H1 (cell line): ENCODE measurements around the gene MYMX. TPM values are rescaled to one million over a fixed set of nuclear protein-coding genes. Genes with fewer than 3 reads are reported as not detected.

Experiments
- CTCF ChIA-PET: fragments of 300-600 bp; sonication (Branson Sonifier 250); formaldehyde crosslinking; loops from one replicate; lab custom pipeline; 2021; ENCODE audit not compliant: partially characterized antibody; lab: Charles Lee
- POLR2A ChIA-PET: fragments of 300-600 bp; sonication (Branson Sonifier 250); formaldehyde crosslinking; loops from one replicate; lab custom pipeline; 2021; ENCODE audit warnings: inconsistent platforms; ENCODE audit not compliant: partially characterized antibody; lab: Charles Lee
- DNase-seq, 2 experiments: peaks; one replicate each; pipeline versions ENCODE4 v3.0.0 to v3.0.0-alpha.2; 2010 to 2022; ENCODE audit warnings: low spot score in 2 of 2, low read depth in 1 of 2, mixed read lengths in 1 of 2
- FAIRE-seq: peaks from 2 replicates; lab custom pipeline; 2011; peaks lifted over from hg19 to GRCh38; lab: Jason Lieb, UNC
- H2AFZ ChIP-seq: 2 replicates; pipeline ENCODE4 v1.8.1; 2012; ENCODE audit warnings: low read length, inconsistent platforms
- H2AK5ac ChIP-seq: 2 replicates; pipeline ENCODE4 v1.6.1; 2013; ENCODE audit warnings: low read depth, low read length
- H2BK120ac ChIP-seq: replicated peaks from 2 replicates; pipeline ENCODE3; 2013; ENCODE audit warnings: low read depth, low read length, inconsistent platforms
- H2BK12ac ChIP-seq: 2 replicates; pipeline ENCODE4 v1.6.1; 2013; ENCODE audit warnings: low read depth, low read length
- H2BK15ac ChIP-seq: 2 replicates; pipeline ENCODE4 v1.6.1; 2013; ENCODE audit warnings: low read length
- H2BK20ac ChIP-seq: 2 replicates; pipeline ENCODE4 v1.6.1; 2013; ENCODE audit warnings: low read length
- H2BK5ac ChIP-seq: 2 replicates; pipeline ENCODE4 v1.6.1; 2013; ENCODE audit warnings: low read depth, low read length
- H3K14ac ChIP-seq: 2 replicates; pipeline ENCODE4 v1.6.1; 2013; ENCODE audit warnings: inconsistent platforms; ENCODE audit not compliant: insufficient read length
- H3K18ac ChIP-seq: 2 replicates; pipeline ENCODE4 v1.6.1; 2013; ENCODE audit warnings: low read length; ENCODE audit errors: extremely low read depth
- H3K23ac ChIP-seq: 2 replicates; pipeline ENCODE4 v1.6.1; 2013; ENCODE audit warnings: inconsistent platforms; ENCODE audit not compliant: insufficient read length
- H3K23me2 ChIP-seq: 2 replicates; pipeline ENCODE4 v1.6.1; 2013; ENCODE audit warnings: low read depth, low read length
- H3K27ac ChIP-seq: 2 replicates; pipeline ENCODE4 v1.6.1; 2011; ENCODE audit warnings: low read depth, low read length, inconsistent platforms
- H3K27me3 ChIP-seq, 4 experiments: replicated peaks in 1 of 4; 1 replicate in 1 of 4; 2 replicates in 3 of 4; pipeline versions ENCODE4 v1.6.1 to v1.8.1; 2011 to 2013; ENCODE audit warnings: low read length in 3 of 4, mild to moderate bottlenecking in 3 of 4, inconsistent platforms in 2 of 4, mixed read lengths in 2 of 4, moderate library complexity in 1 of 4; ENCODE audit not compliant: control insufficient read depth in 3 of 4, insufficient read depth in 3 of 4; ENCODE audit errors: extremely low read depth in 1 of 4
- H3K36me3 ChIP-seq, 4 experiments: 2 replicates each; pipeline versions ENCODE4 v1.6.1 to v1.8.1; 2011 to 2013; ENCODE audit warnings: mild to moderate bottlenecking in 4 of 4, low read length in 3 of 4, moderate library complexity in 2 of 4, control low read depth in 1 of 4, inconsistent platforms in 1 of 4; ENCODE audit not compliant: insufficient read depth in 4 of 4, control insufficient read depth in 2 of 4
- H3K4ac ChIP-seq: replicated peaks from 2 replicates; pipeline ENCODE3; 2013; ENCODE audit warnings: low read length, low read depth, mixed read lengths, inconsistent platforms; ENCODE audit not compliant: insufficient read length
- H3K4me1 ChIP-seq, 4 experiments: replicated peaks in 1 of 4; 1 replicate in 1 of 4; 2 replicates in 3 of 4; pipeline versions ENCODE4 v1.6.1 to v1.8.1; 2011 to 2013; ENCODE audit warnings: low read length in 3 of 4, inconsistent platforms in 2 of 4, mixed read lengths in 1 of 4; ENCODE audit not compliant: insufficient read depth in 4 of 4, control insufficient read depth in 3 of 4
- H3K4me2 ChIP-seq, 2 experiments: 2 replicates each; pipeline versions ENCODE4 v1.6.1 to v1.8.1; 2011 to 2013; ENCODE audit warnings: low read depth in 2 of 2, low read length in 2 of 2, control low read depth in 1 of 2, inconsistent platforms in 1 of 2, mild to moderate bottlenecking in 1 of 2; ENCODE audit not compliant: insufficient read depth in 1 of 2
- H3K4me3 ChIP-seq, 4 experiments: fragments of 200-600, 300-600 bp in 1 of 4; sonication (generic), shearing (Covaris generic), sonication (Bioruptor Twin) in 1 of 4; 2 replicates each; pipeline versions ENCODE4 v1.5.1 to v1.8.1; 2011 to 2016; ENCODE audit warnings: low read length in 4 of 4, low read depth in 3 of 4, control low read depth in 2 of 4, inconsistent platforms in 2 of 4, mild to moderate bottlenecking in 2 of 4, mixed read lengths in 1 of 4, moderate library complexity in 1 of 4; ENCODE audit not compliant: insufficient read depth in 2 of 4; ENCODE audit errors: extremely low read depth in 1 of 4
- H3K56ac ChIP-seq: replicated peaks from 2 replicates; pipeline ENCODE3; 2013; ENCODE audit warnings: low read depth, mild to moderate bottlenecking, mixed read lengths, low read length, inconsistent platforms; ENCODE audit not compliant: insufficient read length
- H3K79me1 ChIP-seq: 2 replicates; pipeline ENCODE4 v1.6.1; 2013; ENCODE audit warnings: low read depth, low read length, control low read depth
- H3K79me2 ChIP-seq, 2 experiments: 2 replicates each; pipeline versions ENCODE4 v1.6.1 to v1.8.1; 2012 to 2013; ENCODE audit warnings: low read length in 2 of 2, mild to moderate bottlenecking in 2 of 2, inconsistent platforms in 1 of 2; ENCODE audit not compliant: insufficient read depth in 2 of 2, control insufficient read depth in 1 of 2
- H3K9ac ChIP-seq, 4 experiments: replicated peaks in 1 of 4; 1 replicate in 1 of 4; 2 replicates in 3 of 4; pipeline versions ENCODE4 v1.6.1 to v1.8.1; 2011 to 2013; ENCODE audit warnings: low read depth in 3 of 4, low read length in 3 of 4, control low read depth in 2 of 4, mild to moderate bottlenecking in 2 of 4, moderate library complexity in 2 of 4, inconsistent platforms in 1 of 4; ENCODE audit errors: extremely low read depth in 1 of 4
- H3K9me3 ChIP-seq, 2 experiments: 2 replicates each; pipeline versions ENCODE4 v1.6.1 to v1.8.1; 2012 to 2013; ENCODE audit warnings: mild to moderate bottlenecking in 2 of 2, moderate library complexity in 2 of 2, control low read depth in 1 of 2, inconsistent platforms in 1 of 2, low read depth in 1 of 2, low read length in 1 of 2, mixed read lengths in 1 of 2; ENCODE audit not compliant: insufficient read depth in 2 of 2
- H4K20me1 ChIP-seq, 2 experiments: replicated peaks in 1 of 2; 2 replicates each; pipeline versions ENCODE3 to v1.8.1; 2011 to 2013; ENCODE audit warnings: inconsistent platforms in 2 of 2, low read length in 2 of 2, mild to moderate bottlenecking in 1 of 2; ENCODE audit not compliant: insufficient read depth in 2 of 2, control insufficient read depth in 1 of 2
- H4K5ac ChIP-seq: 2 replicates; pipeline ENCODE4 v1.6.1; 2013; ENCODE audit warnings: low read length, low read depth, mixed read lengths, inconsistent platforms; ENCODE audit not compliant: insufficient read length
- H4K8ac ChIP-seq: 2 replicates; pipeline ENCODE4 v1.8.0; 2013; ENCODE audit warnings: mild to moderate bottlenecking, moderate library complexity, low read length, inconsistent platforms; ENCODE audit not compliant: insufficient read depth; ENCODE audit errors: extremely low read depth
- H4K91ac ChIP-seq: replicated peaks from 2 replicates; pipeline ENCODE3; 2013; ENCODE audit warnings: low read length, mixed read lengths, inconsistent platforms; ENCODE audit not compliant: insufficient read length
- CBX8 ChIP-seq: fragments of 300-800, 300-1000 bp; sonication (generic); IDR thresholded peaks from 2 replicates; pipeline ENCODE4 v1.7.1; 2016; ENCODE audit warnings: low read depth, low read length, borderline replicate concordance
- CHD1 ChIP-seq: IDR thresholded peaks from 2 replicates; pipeline ENCODE4 v1.6.1; 2012; ENCODE audit warnings: low read depth, low read length, improper control_type of control experiment
- CHD2 ChIP-seq: IDR thresholded peaks from 2 replicates; pipeline ENCODE4 v1.6.1; 2012; ENCODE audit warnings: low read length, improper control_type of control experiment
- EP300 ChIP-seq, 2 experiments: IDR thresholded peaks; 1 replicate in 1 of 2; 2 replicates in 1 of 2; pipeline ENCODE4 v1.6.1; 2011 to 2012; ENCODE audit warnings: low read depth in 2 of 2, low read length in 2 of 2, mild to moderate bottlenecking in 2 of 2, borderline replicate concordance in 1 of 2, inconsistent platforms in 1 of 2, moderate library complexity in 1 of 2
- KDM5A ChIP-seq: fragments of 200-600 bp; IDR thresholded peaks from 2 replicates; pipeline ENCODE4 v1.7.1; 2012; ENCODE audit warnings: mild to moderate bottlenecking, low read length, inconsistent platforms, mixed read lengths
- MAFK ChIP-seq: IDR thresholded peaks from 2 replicates; pipeline ENCODE4 v1.6.1; 2012; ENCODE audit warnings: low read depth, mild to moderate bottlenecking, improper control_type of control experiment, low read length
- POLR2A ChIP-seq, 2 experiments: IDR thresholded peaks; 1 replicate in 1 of 2; 2 replicates in 1 of 2; pipeline ENCODE4 v1.6.1; 2011; ENCODE audit warnings: low read depth in 2 of 2, low read length in 2 of 2, mild to moderate bottlenecking in 2 of 2; ENCODE audit errors: control extremely low read depth in 1 of 2
- RXRA ChIP-seq: IDR thresholded peaks from 2 replicates; pipeline ENCODE4 v1.6.1; 2011; ENCODE audit warnings: low read depth, mild to moderate bottlenecking, low read length, moderate library complexity; ENCODE audit not compliant: insufficient read depth
- SAP30 ChIP-seq: fragments of 300-600 bp; sonication (generic); IDR thresholded peaks from 2 replicates; pipeline ENCODE4 v1.7.1; 2012; ENCODE audit warnings: low read length, moderate library complexity, mild to moderate bottlenecking, inconsistent platforms; ENCODE audit not compliant: insufficient read depth, insufficient replicate concordance
- SIN3A ChIP-seq, 2 experiments: IDR thresholded peaks in 1 of 2; conservative IDR thresholded peaks in 1 of 2; 2 replicates each; pipeline ENCODE4 v1.6.1; 2011 to 2012; ENCODE audit warnings: low read length in 2 of 2, improper control_type of control experiment in 1 of 2, low read depth in 1 of 2, mild to moderate bottlenecking in 1 of 2
- SIX5 ChIP-seq: IDR thresholded peaks from 2 replicates; pipeline ENCODE4 v1.6.1; 2011; ENCODE audit warnings: mild to moderate bottlenecking, low read depth, low read length
- TAF1 ChIP-seq: IDR thresholded peaks from 2 replicates; pipeline ENCODE4 v1.6.1; 2011; ENCODE audit warnings: mild to moderate bottlenecking, low read depth, low read length
- TAF7 ChIP-seq: optimal IDR thresholded peaks from 2 replicates; pipeline ENCODE3; 2011; ENCODE audit warnings: low read depth, mild to moderate bottlenecking, inconsistent platforms, low read length, moderate library complexity, borderline replicate concordance
- TCF12 ChIP-seq: IDR thresholded peaks from 2 replicates; pipeline ENCODE4 v1.6.1; 2011; ENCODE audit warnings: low read depth, mild to moderate bottlenecking, low read length
- WGBS, 2 experiments: shearing (Covaris generic) in 1 of 2; methylation state at CpG; one replicate each; pipeline versions ENCODE4 v1.1.6 to v1.1.7; 2013 to 2015; ENCODE audit warnings: low lambda C conversion rate in 2 of 2, mixed read lengths in 2 of 2, inconsistent platforms in 1 of 2, low coverage in 1 of 2, missing lambda C conversion rate in 1 of 2; ENCODE audit not compliant: insufficient replicate concordance in 2 of 2, insufficient coverage in 1 of 2, insufficient read length in 1 of 2; ENCODE audit errors: extremely low coverage in 1 of 2, missing lambda C conversion rate in 1 of 2; 5-methylcytosine and 5-hydroxymethylcytosine counted together
- polyA plus RNA-seq, 7 experiments: library from polyadenylated mRNA; depleted of rRNA in 3 of 7; stranded (reverse) in 5 of 7; unstranded in 2 of 7; fragments of >200 nt in 5 of 7; fragments of 200-250 nt in 2 of 7; gene quantifications; 1 replicate in 5 of 7; 2 replicates in 1 of 7; 4 replicates in 1 of 7; pipeline versions ENCODE4 v1.2.1 to v1.2.3, GENCODE V29; 2011 to 2013; ENCODE audit warnings: missing spikeins in 2 of 7, mixed read lengths in 2 of 7
- total RNA-seq: library from RNA; stranded (reverse); fragmentation: NEBNext Ultra II Directional; extraction: Animal tissue kit (Norgen Biotek cat#: 25700); gene quantifications from 2 replicates; pipeline ENCODE4 v1.2.1, GENCODE V29; 2021

The MYMX gene
- total and polyA plus RNA-seq, 2 of the 8 experiments (the other 6 are each of a cell fraction or from before 2014, with no cell fraction given), result 4.7 to 6.9 TPM

- no peak overlapping the region for H3K9ac ChIP-seq
- FAIRE-seq (no peak), DNase-seq (no peak)
- no peak overlapping the region for H2AFZ ChIP-seq
- no peak overlapping the region for H3K23ac ChIP-seq
- H2BK120ac ChIP-seq, result no peak overlapping the region
- no peak overlapping the region for H3K56ac ChIP-seq
- H3K27me3 ChIP-seq, result no peaks in the 10 kb centered on the region; a peak in 1 of 7 replicates
- no peak overlapping the region for H3K4me3 ChIP-seq
- 97% methylated on average over 6 of the region's 6 CpGs; no CpG with 5 or more reads in 1 of the 2 experiments for WGBS, 2 experiments
- H4K8ac ChIP-seq, result no peak overlapping the region; the same call in 1 of the 2 replicates
- H3K79me1 ChIP-seq, result peaks cover 3% of the 10 kb centered on the region; the same call in 1 of the 2 replicates
- no peak overlapping the region for H3K18ac ChIP-seq
- no peak overlapping the region for H2BK5ac ChIP-seq
- no peak overlapping the region for H2BK12ac ChIP-seq
- H3K23me2 ChIP-seq, result peaks cover 4% of the 10 kb centered on the region; the same call in 1 of the 2 replicates
- H2BK20ac ChIP-seq, result no peak overlapping the region
- peaks cover 4 to 15% (median 9%) of the 10 kb centered on the region in 4 experiments; a peak in 6 of 7 replicates for H3K4me1 ChIP-seq
- H3K4ac ChIP-seq, result no peak overlapping the region
- no peak overlapping the region for H3K27ac ChIP-seq
- no peak overlapping the region for H3K4me2 ChIP-seq
- no peak overlapping the region for H3K14ac ChIP-seq
- no peak overlapping the region for H4K5ac ChIP-seq
- no peaks in the 10 kb centered on the region for H3K9me3 ChIP-seq
- H2AK5ac ChIP-seq, result no peak overlapping the region
- H4K20me1 ChIP-seq, result peaks cover 6 to 7% of the 10 kb centered on the region in 2 experiments
- H2BK15ac ChIP-seq, result no peak overlapping the region
- CTCF ChIA-PET, result interaction anchor here (0.7 to 19.4 kb wide), 45 partner anchors 10 to 1004 kb away, joined by 3 to 287 read pairs (median 6); partner anchors contain the start of genes CAPN11, HSP90AB1, MRPS18A and MYMX
- H3K79me2 ChIP-seq, result no peaks in the 10 kb centered on the region
- no peak overlapping the region for H4K91ac ChIP-seq
- peaks cover 27 to 41% (median 38%) of the 10 kb centered on the region in 4 experiments for H3K36me3 ChIP-seq
- POLR2A ChIA-PET, result interaction anchor here (0.9 to 21.0 kb wide), 15 partner anchors 10 to 73 kb away, joined by 3 to 581 read pairs (median 5); partner anchors contain the start of genes HSP90AB1, MYMX, SLC29A1 and SLC35B2
- no peak for TF ChIP-seq RXRA
- TF ChIP-seq TAF1, result no peak
- no peak for TF ChIP-seq SIX5
- no peak for TF ChIP-seq EP300 (IDR thresholded peaks at IDR 0.05; ENCODE audit: borderline replicate concordance in 1 of 2, low read depth in 2 of 2, low read length in 2 of 2)
- TF ChIP-seq CHD1, result no peak
- TF ChIP-seq KDM5A, result no peak
- no peak for TF ChIP-seq CHD2
- no peak for TF ChIP-seq SAP30
- TF ChIP-seq TCF12, result no peak
- no peak for TF ChIP-seq CBX8
- TF ChIP-seq SIN3A (conservative IDR thresholded peaks at IDR 0.05 in 1 of 2, IDR thresholded peaks at IDR 0.05 in 1 of 2; ENCODE audit: low read depth in 1 of 2, low read length in 2 of 2), result no peak
- no peak for TF ChIP-seq POLR2A (IDR thresholded peaks at IDR 0.05; ENCODE audit: control extremely low read depth in 1 of 2, low read depth in 2 of 2, low read length in 2 of 2)
- no peak for TF ChIP-seq MAFK
- TF ChIP-seq TAF7, result no peak
These were observed 18.5 kb downstream of the MYMX start for GRCh38 chr6:44235269-44235668.
